ENCODE data around the gene GALNT9.
A peak's percentile ranks its signal among the peaks of the same experiment; 100 is the strongest.
"Not testable (repeated sequence)": the region's sequence is repeated elsewhere in the genome, so short reads cannot be mapped to it uniquely, and the experiment has no call there.

GALNT9 gene

GRCh38 chr12:132156573-132157325 lies 172.6 kb downstream of the GALNT9 start:
- FAIRE-seq (peak; percentile 53), DNase-seq (ENCODE audit: extremely low spot score, insufficient read length, low read depth) (no peak)

DNA sequence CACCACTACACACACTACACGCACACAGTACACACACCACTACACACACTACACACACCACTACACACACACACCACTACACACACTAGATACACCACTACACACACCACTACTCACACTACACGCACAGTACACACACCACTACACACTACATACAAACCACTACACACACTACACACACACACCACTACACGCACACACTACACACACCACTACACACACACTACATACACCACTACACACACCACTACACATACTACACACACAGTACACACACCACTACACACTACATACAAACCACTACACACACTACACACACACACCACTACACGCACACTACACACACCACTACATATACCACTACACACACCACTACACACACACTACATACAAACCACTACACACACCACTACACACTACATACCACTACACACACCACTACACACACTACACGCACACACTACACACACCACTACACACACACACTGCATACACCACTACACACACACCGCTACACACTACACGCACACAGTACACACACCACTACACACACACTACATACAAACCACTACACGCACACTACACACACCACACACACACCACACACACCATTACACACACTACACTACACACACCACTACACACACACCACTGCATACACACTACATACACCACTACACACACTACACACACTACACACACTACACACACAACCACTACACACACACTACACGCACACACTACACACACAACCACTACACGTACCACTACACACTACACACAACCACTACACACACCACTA lies 173.4 kb downstream of the GALNT9 start:
- DNase-seq (ENCODE audit: extremely low spot score, insufficient read length, low read depth): no peak
- FAIRE-seq: peak; percentile 15

- FAIRE-seq (no peak), DNase-seq (ENCODE audit: extremely low spot score, insufficient read length, low read depth) (no peak)
Observed at GRCh38 chr12:132154941-132155770, 174.2 kb downstream of the GALNT9 start.

GRCh38 chr12:132154341-132154761 lies 175.0 kb downstream of the GALNT9 start:
- FAIRE-seq (no peak), DNase-seq (ENCODE audit: extremely low spot score, insufficient read length, low read depth) (no peak)

GRCh38 chr12:132153501-132154340 lies 175.7 kb downstream of the GALNT9 start:
- FAIRE-seq: no peak
- peak; percentile 66 for DNase-seq (ENCODE audit: extremely low spot score, insufficient read length, low read depth)

- no peak for FAIRE-seq
- DNase-seq (ENCODE audit: extremely low spot score, insufficient read length, low read depth): no peak
Observed at GRCh38 chr12:132152953-132153352, 176.4 kb downstream of the GALNT9 start.

DNA sequence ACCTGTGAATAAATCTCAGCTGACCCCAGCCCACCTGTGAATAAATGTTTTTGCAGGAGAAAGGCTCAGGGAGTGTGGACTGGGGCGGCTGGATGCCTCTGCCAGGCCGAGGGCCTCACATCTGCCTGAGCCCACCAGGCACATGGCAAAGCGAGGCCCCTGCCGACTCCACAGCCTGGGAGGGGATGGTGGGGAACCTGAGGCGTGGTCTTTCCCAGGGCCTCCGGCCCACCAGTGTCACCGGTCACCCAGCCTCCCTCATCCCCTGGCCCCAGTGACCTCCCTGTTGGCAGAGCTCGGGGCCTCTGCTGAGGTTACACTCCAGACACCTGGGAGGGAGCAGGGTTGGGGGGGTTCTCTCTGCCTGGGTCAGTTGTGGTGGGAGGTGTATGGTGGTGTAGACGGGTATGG lies 177.0 kb downstream of the GALNT9 start:
- DNase-seq (ENCODE audit: extremely low spot score, insufficient read length, low read depth) (no peak), FAIRE-seq (no peak)

- DNase-seq (ENCODE audit: extremely low spot score, insufficient read length, low read depth) (no peak), FAIRE-seq (no peak)
Observed at GRCh38 chr12:132151766-132152410, 177.5 kb downstream of the GALNT9 start.

DNA sequence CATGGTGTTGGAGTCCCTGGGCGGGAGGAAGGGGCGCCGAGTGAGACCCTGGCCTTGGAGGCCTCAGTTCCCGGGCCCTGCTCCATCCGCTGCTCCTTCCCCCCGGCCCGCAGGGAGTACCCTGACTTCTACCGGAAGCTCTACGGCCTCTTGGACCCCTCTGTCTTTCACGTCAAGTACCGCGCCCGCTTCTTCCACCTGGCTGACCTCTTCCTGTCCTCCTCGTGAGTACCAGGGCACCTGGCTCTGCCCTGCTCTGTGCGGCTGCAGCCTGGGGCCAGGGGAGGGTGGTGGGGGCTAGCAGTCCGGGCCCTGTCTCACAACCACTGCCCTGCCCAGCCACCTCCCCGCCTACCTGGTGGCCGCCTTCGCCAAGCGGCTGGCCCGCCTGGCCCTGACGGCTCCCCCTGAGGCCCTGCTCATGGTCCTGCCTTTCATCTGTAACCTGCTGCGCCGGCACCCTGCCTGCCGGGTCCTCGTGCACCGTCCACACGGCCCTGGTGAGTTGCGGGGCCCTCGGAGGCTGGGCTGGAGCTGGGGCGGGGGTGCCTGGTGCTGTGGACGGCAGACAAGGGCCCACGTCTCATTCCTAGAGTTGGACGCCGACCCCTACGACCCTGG lies 178.1 kb downstream of the GALNT9 start:
- FAIRE-seq: no peak
- DNase-seq (ENCODE audit: extremely low spot score, insufficient read length, low read depth): no peak

GRCh38 chr12:132150780-132151144 lies 178.6 kb downstream of the GALNT9 start:
- no peak for FAIRE-seq
- no peak for DNase-seq (ENCODE audit: extremely low spot score, insufficient read length, low read depth)

- not testable (repeated sequence) for FAIRE-seq; DNase-seq (ENCODE audit: extremely low spot score, insufficient read length, low read depth)
Observed at GRCh38 chr12:132149526-132149925, 179.9 kb downstream of the GALNT9 start.

DNA sequence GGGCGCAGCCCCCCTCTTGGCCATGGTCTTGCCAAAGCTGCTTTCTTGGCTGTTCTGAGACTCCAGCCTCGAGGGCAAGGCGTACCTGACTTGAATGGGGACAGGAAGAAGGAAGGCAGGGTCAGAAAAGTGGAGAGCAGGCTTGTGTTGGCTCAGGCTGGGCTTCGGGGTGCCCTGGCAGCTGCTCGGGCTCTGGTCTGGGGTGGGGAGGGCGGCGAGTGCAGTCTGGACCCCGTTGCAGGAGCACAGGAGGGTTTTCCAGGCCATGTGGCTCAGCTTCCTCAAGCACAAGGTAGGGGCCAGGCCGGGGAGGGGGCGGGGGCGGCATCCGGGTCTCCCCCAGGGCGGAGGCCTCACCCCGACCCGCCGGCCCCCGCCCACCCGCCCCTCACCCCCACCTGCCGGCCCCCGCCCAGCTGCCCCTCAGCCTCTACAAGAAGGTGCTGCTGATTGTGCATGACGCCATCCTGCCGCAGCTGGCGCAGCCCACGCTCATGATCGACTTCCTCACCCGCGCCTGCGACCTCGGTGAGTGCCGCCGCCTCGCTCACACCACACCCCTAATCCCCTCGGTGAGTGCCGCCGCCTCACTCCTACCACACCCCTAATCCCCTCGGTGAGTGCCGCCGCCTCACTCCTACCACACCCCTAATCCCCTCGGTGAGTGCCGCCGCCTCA lies 180.9 kb downstream of the GALNT9 start:
- FAIRE-seq (no peak), DNase-seq (ENCODE audit: extremely low spot score, insufficient read length, low read depth) (no peak)

DNA sequence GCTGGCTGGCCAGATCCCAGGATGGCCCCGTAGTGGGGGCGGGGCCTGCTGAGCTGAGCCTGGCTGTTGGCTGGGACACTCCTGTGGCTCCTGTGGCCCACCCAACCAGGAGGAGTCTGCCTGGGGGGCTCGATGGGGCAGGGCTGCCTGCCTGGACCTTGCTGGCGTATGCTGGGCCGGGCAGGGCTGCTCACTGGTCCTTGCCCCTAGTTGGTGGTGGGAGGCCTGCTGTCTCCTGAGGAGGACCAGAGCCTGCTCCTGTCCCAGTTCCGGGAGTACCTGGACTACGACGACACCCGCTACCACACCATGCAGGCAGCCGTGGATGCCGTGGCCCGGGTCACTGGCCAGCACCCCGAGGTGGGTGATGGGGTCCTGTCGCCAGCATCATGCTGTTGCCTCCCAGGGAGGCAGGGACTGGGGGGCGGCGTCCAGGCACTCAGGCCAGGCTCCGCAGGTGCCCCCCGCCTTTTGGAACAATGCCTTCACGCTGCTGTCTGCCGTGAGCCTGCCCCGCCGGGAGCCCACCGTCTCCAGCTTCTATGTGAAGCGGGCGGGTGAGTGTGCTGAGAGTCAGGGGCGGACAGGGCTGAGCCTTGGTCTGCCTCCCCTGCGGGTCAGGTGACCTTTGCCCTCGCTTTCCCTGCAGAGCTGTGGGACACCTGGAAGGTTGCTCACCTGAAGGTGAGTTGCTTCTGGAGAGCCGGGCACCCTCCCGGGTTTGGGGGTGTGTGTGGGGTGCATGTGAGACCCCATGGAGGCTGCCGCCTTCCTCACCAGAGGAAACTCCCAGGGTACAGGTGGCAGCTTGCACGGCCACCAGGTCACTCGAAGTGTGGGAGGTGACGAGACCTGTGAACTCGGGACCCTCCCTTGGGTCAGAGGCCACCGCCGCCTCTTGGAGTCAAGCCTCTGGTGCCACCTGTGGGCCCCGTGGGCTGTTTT lies 181.7 kb downstream of the GALNT9 start:
- no peak for DNase-seq (ENCODE audit: extremely low spot score, insufficient read length, low read depth)
- no peak for FAIRE-seq

GRCh38 chr12:132146772-132147422 lies 182.5 kb downstream of the GALNT9 start:
- no peak for DNase-seq (ENCODE audit: extremely low spot score, insufficient read length, low read depth)
- no peak for FAIRE-seq
